OCI-LY3 (cell line): ENCODE measurements around the gene HCFC1R1.
A peak's percentile ranks its signal among the peaks of the same experiment; 100 is the strongest.

Experiments used
- H2AFZ ChIP-seq: fragments of 200-600, 300-600 bp; shearing (Covaris generic); 2 replicates; pipeline ENCODE4 v1.6.0; 2014; ENCODE audit warnings: antibody characterized with exemption, low read depth, low read length
- H3K27ac ChIP-seq: fragments of 200-600, 300-600 bp; sonication (generic); 2 replicates; pipeline ENCODE4 v1.5.1; 2014; ENCODE audit warnings: mild to moderate bottlenecking, low read length, moderate library complexity, mixed read lengths
- H3K27me3 ChIP-seq: fragments of 200-600, 300-600 bp; sonication (generic); 2 replicates; pipeline ENCODE4 v1.6.1; 2014; ENCODE audit warnings: low read depth, low read length, mixed read lengths
- H3K36me3 ChIP-seq: fragments of 200-600, 300-600 bp; sonication (generic); replicated peaks from 2 replicates; pipeline ENCODE3; 2014; ENCODE audit warnings: low read depth, low read length, mixed read lengths
- H3K4me1 ChIP-seq: fragments of 300-600, 200-600 bp; sonication (generic); 2 replicates; pipeline ENCODE4 v1.6.1; 2014; ENCODE audit warnings: low read length, mixed read lengths
- H3K4me2 ChIP-seq: fragments of 200-600, 300-600 bp; sonication (generic); 2 replicates; pipeline ENCODE4 v1.6.1; 2014; ENCODE audit warnings: low read length, mixed read lengths
- H3K4me3 ChIP-seq: fragments of 300-600, 200-600 bp; sonication (generic); 2 replicates; pipeline ENCODE4 v1.5.1; 2014; ENCODE audit warnings: antibody characterized with exemption, mild to moderate bottlenecking, low read length, moderate library complexity
- H3K79me2 ChIP-seq: fragments of 300-600, 200-600 bp; shearing (Covaris generic); 2 replicates; pipeline ENCODE4 v1.6.1; 2014; ENCODE audit warnings: mild to moderate bottlenecking, low read length, mixed read lengths
- H3K9ac ChIP-seq: fragments of 300-600, 200-600 bp; shearing (Covaris generic); 2 replicates; pipeline ENCODE4 v1.6.0; 2014; ENCODE audit warnings: mild to moderate bottlenecking, low read length, moderate library complexity
- H3K9me3 ChIP-seq: fragments of 200-600, 300-600 bp; shearing (Covaris generic); 2 replicates; pipeline ENCODE4 v1.6.1; 2014; ENCODE audit warnings: low read length, mixed read lengths; ENCODE audit not compliant: insufficient read depth
- H4K20me1 ChIP-seq: fragments of 200-600, 300-600 bp; sonication (generic); 2 replicates; pipeline ENCODE4 v1.6.1; 2016; ENCODE audit warnings: low read length, mixed read lengths; ENCODE audit not compliant: insufficient read depth
- EZH2phosphoT487 ChIP-seq: fragments of 200-600 bp; shearing (Covaris generic); IDR thresholded peaks from 2 replicates; pipeline ENCODE4 v1.6.1; 2018; ENCODE audit warnings: antibody characterized with exemption, mixed run types, low read depth
- TF ChIP-seq, protein P1 (sequence below): fragments of 200-600, 300-600 bp; sonication (generic); IDR thresholded peaks from 2 replicates; pipeline ENCODE4 v1.5.1; 2014; ENCODE audit warnings: antibody characterized with exemption, low read length, low read depth

HCFC1R1 gene

DNA sequence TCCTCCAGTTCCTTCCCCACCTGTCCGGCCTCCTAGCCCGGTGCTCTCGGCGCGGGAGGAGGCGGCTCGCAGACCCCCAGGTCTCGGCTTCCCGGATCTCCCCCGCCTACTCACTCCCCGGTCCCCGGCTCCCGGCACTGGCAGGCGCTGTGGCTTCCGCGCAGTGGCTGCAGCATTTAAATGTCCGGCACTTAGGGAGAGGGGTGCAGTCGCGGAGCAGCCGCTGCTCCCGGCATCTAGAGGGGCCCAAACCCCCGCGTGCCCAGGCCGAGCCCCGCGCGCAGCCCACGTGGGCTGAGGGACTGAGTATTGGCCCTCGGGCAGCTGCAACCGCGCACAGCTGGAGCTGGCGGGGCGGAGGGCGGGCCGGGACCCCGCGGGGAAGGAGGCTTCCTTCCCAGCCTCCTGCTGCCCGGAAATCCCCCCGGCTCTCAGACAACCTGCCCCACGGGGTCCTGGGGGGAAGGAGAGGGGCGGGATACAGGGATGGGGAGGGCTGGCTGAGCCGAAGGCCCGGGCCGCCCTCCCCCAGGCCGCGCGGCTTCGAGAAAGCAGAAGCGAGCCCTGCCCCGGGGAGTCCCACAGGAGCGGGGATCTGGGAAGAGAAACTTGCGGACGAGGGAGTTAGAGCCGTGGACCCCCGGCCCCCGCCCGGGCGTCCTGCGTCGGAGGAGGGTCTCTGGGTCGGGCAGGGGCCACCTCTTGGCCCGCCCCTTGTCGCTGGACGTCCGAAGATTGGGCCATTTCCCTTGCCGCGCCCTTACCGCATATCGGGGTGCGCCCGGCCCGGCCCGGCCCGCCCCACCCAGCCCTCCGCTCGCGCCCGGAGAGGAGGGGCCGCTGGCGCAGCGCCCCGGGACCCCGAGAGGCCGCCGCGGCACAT is 22.3 kb upstream of the HCFC1R1 start, which contains the start of gene MMP25:
MMP25 (plus strand) TSS at position 804 of the 883 bp plus-strand sequence. CDS start 357 bp downstream, outside the sequence.
- Histone ChIP-seq H3K4me1 (0 out of 2 replicates have a peak, but pooled peaks cover 4% of the 10 kb centered on the region), H3K4me3 (peak within 1 kb of the TSS; percentile 86), H2AFZ (peak within 1 kb of the TSS; percentile 67), H3K79me2 (no peaks in the 10 kb centered on the region), H3K27ac (peak within 1 kb of the TSS; percentile 36; the same call in 1 of the 2 replicates), H3K36me3 (no peaks in the 10 kb centered on the region), H3K9ac (peak within 1 kb of the TSS; percentile 85), H4K20me1 (no peaks in the 10 kb centered on the region), H3K4me2 (peak within 1 kb of the TSS; percentile 85), H3K27me3 (no peaks in the 10 kb centered on the region), H3K9me3 (no peaks in the 10 kb centered on the region)
- TF ChIP-seq, protein P1, sequence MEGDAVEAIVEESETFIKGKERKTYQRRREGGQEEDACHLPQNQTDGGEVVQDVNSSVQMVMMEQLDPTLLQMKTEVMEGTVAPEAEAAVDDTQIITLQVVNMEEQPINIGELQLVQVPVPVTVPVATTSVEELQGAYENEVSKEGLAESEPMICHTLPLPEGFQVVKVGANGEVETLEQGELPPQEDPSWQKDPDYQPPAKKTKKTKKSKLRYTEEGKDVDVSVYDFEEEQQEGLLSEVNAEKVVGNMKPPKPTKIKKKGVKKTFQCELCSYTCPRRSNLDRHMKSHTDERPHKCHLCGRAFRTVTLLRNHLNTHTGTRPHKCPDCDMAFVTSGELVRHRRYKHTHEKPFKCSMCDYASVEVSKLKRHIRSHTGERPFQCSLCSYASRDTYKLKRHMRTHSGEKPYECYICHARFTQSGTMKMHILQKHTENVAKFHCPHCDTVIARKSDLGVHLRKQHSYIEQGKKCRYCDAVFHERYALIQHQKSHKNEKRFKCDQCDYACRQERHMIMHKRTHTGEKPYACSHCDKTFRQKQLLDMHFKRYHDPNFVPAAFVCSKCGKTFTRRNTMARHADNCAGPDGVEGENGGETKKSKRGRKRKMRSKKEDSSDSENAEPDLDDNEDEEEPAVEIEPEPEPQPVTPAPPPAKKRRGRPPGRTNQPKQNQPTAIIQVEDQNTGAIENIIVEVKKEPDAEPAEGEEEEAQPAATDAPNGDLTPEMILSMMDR: no peak
- no peak for TF ChIP-seq EZH2phosphoT487

DNA sequence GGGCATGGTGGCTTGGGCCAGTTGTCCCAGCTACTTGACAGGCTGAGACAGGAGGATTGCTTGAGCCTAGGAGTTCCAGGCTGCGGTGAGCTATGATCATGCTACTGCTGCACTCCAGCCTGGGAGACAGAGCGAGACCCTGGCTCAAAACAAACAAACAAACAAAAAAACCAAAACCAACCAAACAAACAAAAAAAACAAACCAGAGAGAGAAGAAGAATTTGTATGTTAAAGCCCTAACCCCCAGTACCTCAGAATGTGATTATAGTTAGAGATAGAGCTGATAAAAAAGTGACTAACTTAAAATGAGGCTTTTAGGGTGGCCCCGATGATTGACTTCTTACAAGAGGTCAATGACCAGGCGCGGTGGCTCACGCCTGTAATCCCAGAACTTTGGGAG is 21.0 kb upstream of the HCFC1R1 start:
- H3K4me1 ChIP-seq: 0 out of 2 replicates have a peak, but pooled peaks cover 4% of the 10 kb centered on the region
- H4K20me1 ChIP-seq: no peaks in the 10 kb centered on the region
- H3K4me3 ChIP-seq: peak overlapping the region; percentile 86
- H3K79me2 ChIP-seq: no peaks in the 10 kb centered on the region
- no peak overlapping the region for H3K9ac ChIP-seq
- no peaks in the 10 kb centered on the region for H3K36me3 ChIP-seq
- no peaks in the 10 kb centered on the region for H3K27me3 ChIP-seq
- TF ChIP-seq, protein P1: no peak
- TF ChIP-seq EZH2phosphoT487: no peak
- H3K4me2 ChIP-seq: peak overlapping the region; percentile 85
- no peaks in the 10 kb centered on the region for H3K9me3 ChIP-seq
- H3K27ac ChIP-seq: no peak overlapping the region
- no peak overlapping the region for H2AFZ ChIP-seq

DNA sequence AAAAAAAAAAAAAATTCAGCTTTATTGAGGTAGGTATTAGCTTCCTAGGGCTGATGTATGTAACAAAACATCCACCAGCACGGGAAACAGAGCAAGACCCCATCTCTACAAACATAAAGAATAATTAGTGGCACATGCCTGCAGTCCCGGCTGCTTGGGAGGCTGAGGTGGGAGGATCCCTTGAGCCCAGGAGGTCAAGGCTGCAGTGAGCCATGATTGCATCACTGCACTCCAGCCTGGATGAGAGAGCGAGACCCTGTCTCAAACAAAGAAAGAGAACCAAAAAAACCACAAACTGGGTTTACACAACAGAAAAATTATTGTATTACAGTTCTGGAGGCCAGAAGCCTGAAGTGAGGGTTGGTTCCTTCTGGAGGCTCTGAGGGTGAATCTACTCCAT is 18.6 kb upstream of the HCFC1R1 start:
- Histone ChIP-seq H3K9ac (no peak overlapping the region), H2AFZ (no peak overlapping the region), H4K20me1 (no peaks in the 10 kb centered on the region), H3K27me3 (no peaks in the 10 kb centered on the region), H3K9me3 (no peaks in the 10 kb centered on the region), H3K4me2 (no peak overlapping the region), H3K4me1 (peaks cover 6% of the 10 kb centered on the region; the same call in 1 of the 2 replicates), H3K36me3 (no peaks in the 10 kb centered on the region), H3K4me3 (no peak overlapping the region), H3K27ac (no peak overlapping the region), H3K79me2 (no peaks in the 10 kb centered on the region)
- no peak for TF ChIP-seq EZH2phosphoT487
- TF ChIP-seq, protein P1: no peak

DNA sequence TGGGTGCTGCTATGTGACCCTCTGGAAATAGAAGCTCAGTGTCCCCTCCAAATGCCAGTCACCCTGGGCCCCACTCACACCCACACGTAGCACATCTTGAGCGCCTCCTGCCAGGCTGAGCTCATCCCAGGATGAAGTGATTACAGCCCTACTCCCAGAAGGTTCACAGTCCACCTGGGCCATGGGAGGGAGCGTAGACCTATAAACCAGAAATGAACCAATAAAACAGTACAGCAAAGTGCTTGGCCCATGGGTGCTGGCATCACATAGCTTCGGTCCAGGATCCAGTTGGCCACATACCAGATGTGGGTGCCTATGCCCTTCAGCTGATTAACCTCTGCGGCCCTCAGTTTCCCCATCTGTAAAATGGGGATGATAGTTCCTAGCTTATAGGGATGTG is 15.2 kb upstream of the HCFC1R1 start:
- Histone ChIP-seq H3K36me3 (no peaks in the 10 kb centered on the region), H2AFZ (no peak overlapping the region), H3K79me2 (no peaks in the 10 kb centered on the region), H3K9ac (no peak overlapping the region), H3K4me3 (no peak overlapping the region), H3K9me3 (no peaks in the 10 kb centered on the region), H3K4me1 (peaks cover 2% of the 10 kb centered on the region; the same call in 1 of the 2 replicates), H3K4me2 (no peak overlapping the region), H3K27me3 (peaks cover 16% of the 10 kb centered on the region), H4K20me1 (no peaks in the 10 kb centered on the region), H3K27ac (no peak overlapping the region)
- TF ChIP-seq, protein P1: no peak
- no peak for TF ChIP-seq EZH2phosphoT487
